HepG2 (cell line): ENCODE results near the gene MYO7B. TPM values are rescaled to one million over a fixed set of nuclear protein-coding genes. Genes with fewer than 3 reads are reported as not detected.

ENCODE experiments used
- ELF4 ChIP-seq: sonication (generic); formaldehyde crosslinking; IDR thresholded peaks from 2 replicates; pipeline ENCODE4 v1.5.0; 2020; ENCODE audit warnings: missing genetic modification reagents, mild to moderate bottlenecking, moderate library complexity, borderline replicate concordance
- JUNB ChIP-seq: sonication (generic); formaldehyde crosslinking; IDR thresholded peaks from 2 replicates; pipeline ENCODE4 v1.8.0; 2022; ENCODE audit warnings: missing genetic modification reagents, mild to moderate bottlenecking, borderline replicate concordance
- NR1H2 ChIP-seq: sonication (generic); formaldehyde crosslinking; IDR thresholded peaks from 2 replicates; pipeline ENCODE4 v1.8.1; 2022; ENCODE audit warnings: low read depth, missing genetic modification reagents, borderline replicate concordance
- ZBTB20 ChIP-seq: sonication (generic); formaldehyde crosslinking; IDR thresholded peaks from 2 replicates; pipeline ENCODE4 v1.8.1; 2023; ENCODE audit warnings: missing genetic modification reagents, low read depth, mild to moderate bottlenecking, borderline replicate concordance
- ZFP82 ChIP-seq: sonication (generic); formaldehyde crosslinking; IDR thresholded peaks from 2 replicates; pipeline ENCODE4 v1.5.1; 2020; ENCODE audit warnings: mild to moderate bottlenecking, missing genetic modification reagents, borderline replicate concordance
- ZNF264 ChIP-seq: sonication (generic); formaldehyde crosslinking; IDR thresholded peaks from 2 replicates; pipeline ENCODE4 v1.4.0; 2020; ENCODE audit warnings: missing genetic modification reagents
- ZNF337 ChIP-seq: sonication (generic); formaldehyde crosslinking; IDR thresholded peaks from 2 replicates; pipeline ENCODE4 v1.5.1; 2020; ENCODE audit warnings: missing genetic modification reagents, low read depth, mild to moderate bottlenecking, borderline replicate concordance
- ZNF343 ChIP-seq: sonication (generic); formaldehyde crosslinking; IDR thresholded peaks from 2 replicates; pipeline ENCODE4 v1.4.0; 2020; ENCODE audit warnings: mild to moderate bottlenecking, missing genetic modification reagents
- ZNF354B ChIP-seq: sonication (generic); formaldehyde crosslinking; IDR thresholded peaks from 2 replicates; pipeline ENCODE4 v1.8.0; 2022; ENCODE audit warnings: mild to moderate bottlenecking, missing genetic modification reagents
- ZNF383 ChIP-seq: sonication (generic); formaldehyde crosslinking; IDR thresholded peaks from 2 replicates; pipeline ENCODE4 v1.4.0; 2020; ENCODE audit warnings: missing genetic modification reagents, mild to moderate bottlenecking, borderline replicate concordance
- ZNF446 ChIP-seq: sonication (generic); formaldehyde crosslinking; IDR thresholded peaks from 2 replicates; pipeline ENCODE4 v1.5.0; 2020; ENCODE audit warnings: mild to moderate bottlenecking, missing genetic modification reagents
- polyA plus RNA-seq, 8 experiments: library from polyadenylated mRNA; depleted of rRNA in 3 of 8; stranded (reverse) in 7 of 8; unstranded in 1 of 8; fragments of >200 nt; fragmentation: Illumina TruSeq in 4 of 8; extraction: Trizol in 4 of 8; gene quantifications; 2 replicates each; pipeline versions ENCODE4 v1.2.1 to v1.2.3, GENCODE V29; 2011 to 2016; ENCODE audit warnings: low read depth in 4 of 8, missing spikeins in 1 of 8, mixed read lengths in 1 of 8; ENCODE audit not compliant: insufficient read depth in 1 of 8
- total RNA-seq, 5 experiments: library from RNA; depleted of rRNA; stranded (reverse); fragments of >200 nt; fragmentation: Illumina TruSeq; extraction: Trizol; gene quantifications; 2 replicates each; pipeline ENCODE4 v1.2.3, GENCODE V29; 2016; ENCODE audit warnings: low read depth in 1 of 5
- TF ChIP-seq, protein P1 (sequence below), 2 experiments: fragments of 450-650 bp in 1 of 2; sonication (generic) in 1 of 2; formaldehyde crosslinking in 1 of 2; IDR thresholded peaks; 2 replicates each; pipeline versions ENCODE4 v1.6.1 to v1.8.0; 2016 to 2022; ENCODE audit warnings: antibody characterized with exemption in 1 of 2, mild to moderate bottlenecking in 1 of 2, missing genetic modification reagents in 1 of 2
- TF ChIP-seq, protein P2 (sequence below): sonication (generic); formaldehyde crosslinking; IDR thresholded peaks from 2 replicates; pipeline ENCODE4 v1.8.1; 2023; ENCODE audit warnings: mild to moderate bottlenecking, moderate library complexity, missing genetic modification reagents
- TF ChIP-seq, protein P3 (sequence below): IDR thresholded peaks from 2 replicates; pipeline ENCODE4 v1.6.1; 2016; ENCODE audit warnings: mild to moderate bottlenecking, missing biosample characterization, missing genetic modification reagents
- TF ChIP-seq, protein P4 (sequence below): sonication (generic); formaldehyde crosslinking; IDR thresholded peaks from 2 replicates; pipeline ENCODE4 v1.8.1; 2022; ENCODE audit warnings: mild to moderate bottlenecking, missing genetic modification reagents

The MYO7B gene
- total and polyA plus RNA-seq, 2 of the 13 experiments (the other 11 are each of a cell fraction or from before 2014, with no cell fraction given) = not detected

DNA sequence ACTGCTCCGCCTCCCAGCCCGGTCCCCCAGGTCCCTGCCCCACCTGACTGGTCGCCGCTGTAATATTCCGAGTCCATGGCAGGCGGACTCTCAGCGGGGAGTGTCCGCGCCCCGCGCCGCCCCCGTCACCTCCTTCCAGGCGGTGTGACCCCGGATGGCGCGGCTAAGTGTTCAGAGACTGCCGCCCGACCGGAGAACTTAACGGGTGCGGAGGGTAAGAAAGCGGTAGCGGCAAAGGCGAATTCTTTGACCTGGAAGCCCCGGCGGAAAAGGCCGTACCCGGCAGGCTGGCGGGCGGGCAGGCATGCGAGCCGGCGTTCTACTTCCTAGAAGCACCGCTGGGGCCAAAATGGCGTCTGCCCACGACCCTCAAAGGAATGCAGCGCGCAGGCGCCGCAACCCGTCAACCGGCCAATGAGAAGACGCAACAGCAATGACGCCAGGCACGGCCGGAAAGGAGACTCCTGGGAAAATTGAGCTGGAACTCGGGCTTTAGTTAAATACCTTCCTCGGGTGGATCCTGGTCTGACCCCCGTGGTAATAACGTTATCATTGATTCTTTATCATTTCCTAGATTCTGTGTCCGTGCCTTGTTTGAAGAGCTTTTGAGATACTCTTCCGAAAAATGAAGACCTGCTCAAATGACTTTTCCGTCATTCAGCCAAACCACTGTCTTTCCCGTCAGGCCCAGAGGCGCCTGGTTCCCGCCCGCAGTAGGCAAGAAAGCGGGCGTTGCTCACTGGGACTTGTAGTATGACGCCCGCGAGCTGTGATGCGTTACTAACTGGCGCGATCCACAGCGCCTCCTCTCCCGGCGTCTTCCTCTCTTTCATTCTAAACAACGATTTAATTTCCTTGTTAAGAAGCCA lies 9.1 kb upstream of the MYO7B start, which contains the start of gene IWS1 (continued):
- TF ChIP-seq, protein P1, sequence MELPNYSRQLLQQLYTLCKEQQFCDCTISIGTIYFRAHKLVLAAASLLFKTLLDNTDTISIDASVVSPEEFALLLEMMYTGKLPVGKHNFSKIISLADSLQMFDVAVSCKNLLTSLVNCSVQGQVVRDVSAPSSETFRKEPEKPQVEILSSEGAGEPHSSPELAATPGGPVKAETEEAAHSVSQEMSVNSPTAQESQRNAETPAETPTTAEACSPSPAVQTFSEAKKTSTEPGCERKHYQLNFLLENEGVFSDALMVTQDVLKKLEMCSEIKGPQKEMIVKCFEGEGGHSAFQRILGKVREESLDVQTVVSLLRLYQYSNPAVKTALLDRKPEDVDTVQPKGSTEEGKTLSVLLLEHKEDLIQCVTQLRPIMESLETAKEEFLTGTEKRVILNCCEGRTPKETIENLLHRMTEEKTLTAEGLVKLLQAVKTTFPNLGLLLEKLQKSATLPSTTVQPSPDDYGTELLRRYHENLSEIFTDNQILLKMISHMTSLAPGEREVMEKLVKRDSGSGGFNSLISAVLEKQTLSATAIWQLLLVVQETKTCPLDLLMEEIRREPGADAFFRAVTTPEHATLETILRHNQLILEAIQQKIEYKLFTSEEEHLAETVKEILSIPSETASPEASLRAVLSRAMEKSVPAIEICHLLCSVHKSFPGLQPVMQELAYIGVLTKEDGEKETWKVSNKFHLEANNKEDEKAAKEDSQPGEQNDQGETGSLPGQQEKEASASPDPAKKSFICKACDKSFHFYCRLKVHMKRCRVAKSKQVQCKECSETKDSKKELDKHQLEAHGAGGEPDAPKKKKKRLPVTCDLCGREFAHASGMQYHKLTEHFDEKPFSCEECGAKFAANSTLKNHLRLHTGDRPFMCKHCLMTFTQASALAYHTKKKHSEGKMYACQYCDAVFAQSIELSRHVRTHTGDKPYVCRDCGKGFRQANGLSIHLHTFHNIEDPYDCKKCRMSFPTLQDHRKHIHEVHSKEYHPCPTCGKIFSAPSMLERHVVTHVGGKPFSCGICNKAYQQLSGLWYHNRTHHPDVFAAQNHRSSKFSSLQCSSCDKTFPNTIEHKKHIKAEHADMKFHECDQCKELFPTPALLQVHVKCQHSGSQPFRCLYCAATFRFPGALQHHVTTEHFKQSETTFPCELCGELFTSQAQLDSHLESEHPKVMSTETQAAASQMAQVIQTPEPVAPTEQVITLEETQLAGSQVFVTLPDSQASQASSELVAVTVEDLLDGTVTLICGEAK (IDR thresholded peaks at IDR 0.05) = no peak
- TF ChIP-seq, protein P1 (CRISPR knock-in tag; IDR thresholded peaks at IDR 0.05) = peak; percentile 61; the same call in 1 of the 2 replicates
- TF ChIP-seq, protein P2, sequence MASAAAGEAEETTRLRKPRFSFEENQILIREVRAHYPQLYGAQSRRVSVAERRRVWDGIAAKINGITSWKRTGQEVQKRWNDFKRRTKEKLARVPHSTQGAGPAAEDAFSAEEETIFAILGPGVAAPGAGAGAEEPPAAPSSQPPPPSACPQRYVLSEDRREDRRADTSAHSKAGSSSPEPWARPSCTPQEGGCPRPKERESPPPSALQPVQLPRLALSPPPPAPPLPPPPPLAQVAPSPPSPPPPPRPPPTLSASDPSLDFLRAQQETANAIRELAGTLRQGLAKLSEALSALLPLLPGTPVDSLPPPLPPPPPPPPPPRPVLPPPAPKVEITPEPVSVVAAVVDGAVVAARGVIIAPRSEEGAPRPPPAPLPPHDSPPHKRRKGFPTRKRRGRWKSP (CRISPR knock-in tag) = 0 out of 2 replicates have a peak, but pooled peaks have one; percentile 56
- TF ChIP-seq, protein P3, sequence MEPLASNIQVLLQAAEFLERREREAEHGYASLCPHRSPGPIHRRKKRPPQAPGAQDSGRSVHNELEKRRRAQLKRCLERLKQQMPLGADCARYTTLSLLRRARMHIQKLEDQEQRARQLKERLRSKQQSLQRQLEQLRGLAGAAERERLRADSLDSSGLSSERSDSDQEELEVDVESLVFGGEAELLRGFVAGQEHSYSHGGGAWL = peak; percentile 74; the same call in 1 of the 2 replicates
- TF ChIP-seq ZNF337 (CRISPR knock-in tag) (peak; percentile 92), ZNF343 (peak; percentile 80; the same call in 1 of the 2 replicates), ZNF446 (CRISPR knock-in tag) (peak; percentile 88; the same call in 1 of the 2 replicates), ZNF383 (CRISPR knock-in tag) (no peak), ELF4 (CRISPR knock-in tag) (peak; percentile 73; the same call in 1 of the 2 replicates), JUNB (CRISPR knock-in tag) (no peak), ZNF264 (CRISPR knock-in tag) (0 out of 2 replicates have a peak, but pooled peaks have one; percentile 15), ZNF354B (CRISPR knock-in tag) (peak; percentile 89; the same call in 1 of the 2 replicates), ZBTB20 (CRISPR knock-in tag) (peak; percentile 91; the same call in 1 of the 2 replicates), NR1H2 (no peak), ZFP82 (peak; percentile 91)
- TF ChIP-seq, protein P4, sequence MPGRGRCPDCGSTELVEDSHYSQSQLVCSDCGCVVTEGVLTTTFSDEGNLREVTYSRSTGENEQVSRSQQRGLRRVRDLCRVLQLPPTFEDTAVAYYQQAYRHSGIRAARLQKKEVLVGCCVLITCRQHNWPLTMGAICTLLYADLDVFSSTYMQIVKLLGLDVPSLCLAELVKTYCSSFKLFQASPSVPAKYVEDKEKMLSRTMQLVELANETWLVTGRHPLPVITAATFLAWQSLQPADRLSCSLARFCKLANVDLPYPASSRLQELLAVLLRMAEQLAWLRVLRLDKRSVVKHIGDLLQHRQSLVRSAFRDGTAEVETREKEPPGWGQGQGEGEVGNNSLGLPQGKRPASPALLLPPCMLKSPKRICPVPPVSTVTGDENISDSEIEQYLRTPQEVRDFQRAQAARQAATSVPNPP (CRISPR knock-in tag) = peak; percentile 64; the same call in 1 of the 2 replicates
